Loucy (cell line): ENCODE results near the gene TRUB2.

Source experiments
- H2AFZ ChIP-seq: fragments of 200-600 bp; sonication (generic); 2 replicates; pipeline ENCODE4 v1.6.0; 2016; ENCODE audit warnings: antibody characterized with exemption, mild to moderate bottlenecking, low read length, moderate library complexity
- H3F3A ChIP-seq: fragments of 200-600 bp; 2 replicates; pipeline ENCODE4 v1.6.0; 2016; ENCODE audit warnings: antibody characterized with exemption, low read depth, mild to moderate bottlenecking
- H3K27me3 ChIP-seq: fragments of 200-600 bp; sonication (generic); 2 replicates; pipeline ENCODE4 v1.6.1; 2014; ENCODE audit warnings: low read length, mild to moderate bottlenecking; ENCODE audit not compliant: insufficient read depth, poor library complexity, severe bottlenecking
- H3K36me3 ChIP-seq: fragments of 200-600 bp; sonication (generic); 2 replicates; pipeline ENCODE4 v1.6.1; 2016; ENCODE audit warnings: low read length; ENCODE audit not compliant: insufficient read depth
- H3K4me1 ChIP-seq: fragments of 200-600 bp; sonication (generic); 2 replicates; pipeline ENCODE4 v1.5.1; 2014; ENCODE audit warnings: low read length, mild to moderate bottlenecking; ENCODE audit not compliant: insufficient read depth, poor library complexity, severe bottlenecking
- H3K4me2 ChIP-seq: fragments of 200-600 bp; sonication (generic); 2 replicates; pipeline ENCODE4 v1.6.0; 2014; ENCODE audit warnings: antibody characterized with exemption, low read length, low read depth, mild to moderate bottlenecking; ENCODE audit not compliant: poor library complexity, severe bottlenecking
- H3K4me3 ChIP-seq: fragments of 200-600 bp; sonication (generic); 2 replicates; pipeline ENCODE4 v1.5.1; 2014; ENCODE audit warnings: low read length, mild to moderate bottlenecking, mixed read lengths; ENCODE audit not compliant: poor library complexity, severe bottlenecking
- H3K79me2 ChIP-seq: fragments of 200-600 bp; sonication (generic); 2 replicates; pipeline ENCODE4 v1.6.1; 2014; ENCODE audit warnings: low read length; ENCODE audit not compliant: insufficient read depth
- H3K9ac ChIP-seq: fragments of 200-600 bp; sonication (generic); 2 replicates; pipeline ENCODE4 v1.6.0; 2014; ENCODE audit warnings: mild to moderate bottlenecking, low read depth, low read length, moderate library complexity; ENCODE audit not compliant: poor library complexity, severe bottlenecking
- H3K9me2 ChIP-seq: fragments of 200-600 bp; sonication (generic); replicated peaks from 2 replicates; pipeline ENCODE4 v1.6.1; 2016; ENCODE audit warnings: low read depth, low read length, mixed read lengths
- H3K9me3 ChIP-seq: fragments of 200-600 bp; sonication (generic); 2 replicates; pipeline ENCODE4 v1.6.1; 2014; ENCODE audit warnings: mild to moderate bottlenecking, antibody characterized with exemption, low read length, low read depth; ENCODE audit not compliant: insufficient read depth
- H4K20me1 ChIP-seq: fragments of 200-600 bp; sonication (generic); 2 replicates; pipeline ENCODE4 v1.6.0; 2014; ENCODE audit warnings: antibody characterized with exemption, low read length, mild to moderate bottlenecking; ENCODE audit not compliant: insufficient read depth, poor library complexity, severe bottlenecking
- CTCF ChIP-seq: fragments of 200-600 bp; sonication (generic); conservative IDR thresholded peaks from 2 replicates; pipeline ENCODE4 v1.5.1; 2014; ENCODE audit warnings: mild to moderate bottlenecking, antibody characterized with exemption, low read length
- EZH2phosphoT487 ChIP-seq: fragments of 200-600 bp; IDR thresholded peaks from 2 replicates; pipeline ENCODE4 v1.6.1; 2018; ENCODE audit warnings: antibody characterized with exemption, mild to moderate bottlenecking, moderate library complexity, borderline replicate concordance

The TRUB2 gene

GRCh38 chr9:128333451-128333869 lies 11.2 kb upstream of the TRUB2 start:
- Histone ChIP-seq H3K27me3 (no peaks in the 10 kb centered on the region), H2AFZ (no peak overlapping the region), H3K79me2 (no peaks in the 10 kb centered on the region), H3F3A (no peaks in the 10 kb centered on the region), H3K4me3 (no peak overlapping the region), H4K20me1 (no peaks in the 10 kb centered on the region), H3K4me1 (no peaks in the 10 kb centered on the region), H3K4me2 (no peak overlapping the region), H3K9ac (no peak overlapping the region), H3K36me3 (no peaks in the 10 kb centered on the region), H3K9me3 (no peaks in the 10 kb centered on the region), H3K9me2 (no peaks in the 10 kb centered on the region)
- TF ChIP-seq CTCF = no peak
- TF ChIP-seq EZH2phosphoT487 = no peak

GRCh38 chr9:128325629-128326028 lies 3.4 kb upstream of the TRUB2 start:
- no peaks in the 10 kb centered on the region for H3K9me2 ChIP-seq
- H3K79me2 ChIP-seq = peaks cover 38% of the 10 kb centered on the region
- peaks cover 7% of the 10 kb centered on the region for H4K20me1 ChIP-seq
- H3K27me3 ChIP-seq = no peaks in the 10 kb centered on the region
- H3K9me3 ChIP-seq = no peaks in the 10 kb centered on the region
- no peaks in the 10 kb centered on the region for H3K36me3 ChIP-seq
- H3K4me2 ChIP-seq = no peak overlapping the region
- H2AFZ ChIP-seq = no peak overlapping the region
- H3K9ac ChIP-seq = no peak overlapping the region
- no peak overlapping the region for H3K4me3 ChIP-seq
- H3F3A ChIP-seq = no peaks in the 10 kb centered on the region
- no peak for TF ChIP-seq CTCF
- TF ChIP-seq EZH2phosphoT487 = no peak
- H3K4me1 ChIP-seq = peaks cover 8% of the 10 kb centered on the region

GRCh38 chr9:128324401-128324800 lies 2.2 kb upstream of the TRUB2 start:
- H3K4me3 ChIP-seq = no peak overlapping the region
- no peaks in the 10 kb centered on the region for H3K9me2 ChIP-seq
- H3K4me2 ChIP-seq = peak overlapping the region; percentile 93
- peaks cover 8% of the 10 kb centered on the region for H3K4me1 ChIP-seq
- H3K9me3 ChIP-seq = no peaks in the 10 kb centered on the region
- H2AFZ ChIP-seq = no peak overlapping the region
- no peak overlapping the region for H3K9ac ChIP-seq
- H3F3A ChIP-seq = no peaks in the 10 kb centered on the region
- peaks cover 38% of the 10 kb centered on the region for H3K79me2 ChIP-seq
- peaks cover 7% of the 10 kb centered on the region for H4K20me1 ChIP-seq
- TF ChIP-seq CTCF = no peak
- TF ChIP-seq EZH2phosphoT487 = no peak
- no peaks in the 10 kb centered on the region for H3K36me3 ChIP-seq
- H3K27me3 ChIP-seq = no peaks in the 10 kb centered on the region
